Prostate gland (tissue), 2 donors: ENCODE results near the gene TNXB.

Source experiments
- CTCF ChIP-seq, 4 experiments: fragments of 200-600 bp in 2 of 4; fragments of 450-650 bp in 2 of 4; sonication (generic) in 2 of 4; IDR thresholded peaks; 1 replicate in 3 of 4; 2 replicates in 1 of 4; pipeline ENCODE4 v1.5.1; 2016 to 2019; ENCODE audit warnings: antibody characterized with exemption in 4 of 4, mild to moderate bottlenecking in 2 of 4, moderate library complexity in 2 of 4
- POLR2A ChIP-seq: fragments of 450-650 bp; IDR thresholded peaks from one replicate; pipeline ENCODE4 v1.6.1; 2016; ENCODE audit warnings: antibody characterized with exemption, mild to moderate bottlenecking
- POLR2AphosphoS5 ChIP-seq: sonication (generic); formaldehyde crosslinking; IDR thresholded peaks from one replicate; pipeline ENCODE4 v1.6.1; 2017; ENCODE audit warnings: antibody characterized with exemption

- TF ChIP-seq CTCF (IDR thresholded peaks at IDR 0.05) (no peak), POLR2AphosphoS5 (no peak), POLR2A (no peak)
Measured at GRCh38 chr6:32057966-32058365, 51.2 kb downstream of the TNXB start.
